NCI-H524 (cell line): Measurements from ENCODE around the gene ABCC3.

Source experiments
- DNase-seq, 2 experiments: peaks; one replicate each; lab custom pipeline; 2025; lab: John Stamatoyannopoulos, UW

The ABCC3 gene

GRCh38 chr17:50737118-50737698 lies 102.5 kb downstream of the ABCC3 start:
- DNase-seq, result no peak

DNA sequence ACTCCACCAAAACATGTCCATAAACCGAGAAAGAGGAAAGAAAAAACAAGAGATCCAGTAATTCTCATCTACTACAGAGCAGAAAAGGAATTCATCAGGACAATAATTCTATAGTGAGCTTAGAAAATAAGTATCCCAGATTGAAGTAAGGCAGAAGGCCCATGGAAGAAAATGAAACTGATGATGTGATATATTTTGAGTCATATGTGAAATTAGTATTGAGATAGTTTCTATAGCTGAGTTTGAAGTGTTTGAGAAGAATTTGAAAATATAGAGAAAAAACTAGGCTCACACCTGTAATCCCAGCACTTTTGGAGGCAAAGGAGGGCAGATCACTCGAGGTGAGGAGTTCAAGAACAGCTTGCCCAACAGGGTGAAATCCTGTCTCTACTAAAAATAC lies 104.4 kb downstream of the ABCC3 start:
- no peak for DNase-seq
